A549 (cell line): ENCODE measurements around the gene PPP4R4. TPM values are rescaled to one million over a fixed set of nuclear protein-coding genes. Genes with fewer than 3 reads are reported as not detected.
A peak's percentile ranks its signal among the peaks of the same experiment; 100 is the strongest.

ENCODE experiments used
- ATAC-seq, 2 experiments: fragments of 200-7000 bp in 1 of 2; fragments of >200 bp in 1 of 2; cut with Nextera tagmentation in 1 of 2; cut with Tn5 transposase in 1 of 2; 3 replicates each; pipeline versions ENCODE4 v1.8.0 to v1.9.1; 2018 to 2020; ENCODE audit warnings: mild to moderate bottlenecking in 1 of 2, moderate library complexity in 1 of 2
- CTCF ChIA-PET: fragments of 300-600 bp; sonication (Branson Sonifier 250); formaldehyde crosslinking; extraction: SDS; loops from one replicate; lab custom pipeline; 2021; ENCODE audit warnings: antibody characterized with exemption, inconsistent platforms; lab: Yijun Ruan, JAX
- POLR2A ChIA-PET: fragments of 350-600 bp; formaldehyde crosslinking; extraction: SDS; loops from one replicate; lab custom pipeline; 2021; ENCODE audit warnings: antibody characterized with exemption, inconsistent platforms; lab: Yijun Ruan, JAX
- DNase-seq, 2 experiments: peaks; one replicate each; pipeline versions ENCODE4 v3.0.0 to v3.0.0-alpha.2; 2011 to 2016; ENCODE audit warnings: low read depth in 1 of 2, low spot score in 1 of 2
- FAIRE-seq: peaks from 2 replicates; lab custom pipeline; 2011; peaks lifted over from hg19 to GRCh38; lab: Jason Lieb, UNC
- H3K27ac ChIP-seq, 2 experiments: fragments of >200 bp; sonication (Bioruptor Twin); formaldehyde crosslinking; 3 replicates each; pipeline ENCODE4 v1.5.1; 2016 to 2017
- H3K4me1 ChIP-seq: fragments of >200 bp; sonication (Bioruptor Twin); formaldehyde crosslinking; 3 replicates; pipeline ENCODE4 v1.6.1; 2016
- H3K4me2 ChIP-seq: fragments of >200 bp; sonication (Bioruptor Twin); formaldehyde crosslinking; 3 replicates; pipeline ENCODE4 v1.6.1; 2016
- H3K4me3 ChIP-seq: fragments of >200 bp; sonication (Bioruptor Twin); formaldehyde crosslinking; 3 replicates; pipeline ENCODE4 v1.5.1; 2016
- H3K9me3 ChIP-seq: fragments of >200 bp; sonication (Bioruptor Twin); formaldehyde crosslinking; 3 replicates; pipeline ENCODE4 v1.6.1; 2016
- BHLHE40 ChIP-seq: IDR thresholded peaks from 2 replicates; pipeline ENCODE4 v1.6.1; 2012; ENCODE audit warnings: low read depth, low read length, inconsistent platforms
- CBX2 ChIP-seq: fragments of 200-600 bp; sonication (generic); IDR thresholded peaks from 2 replicates; pipeline ENCODE4 v1.6.1; 2016; ENCODE audit warnings: low read depth, mild to moderate bottlenecking, borderline replicate concordance
- CEBPB ChIP-seq, 2 experiments: fragments of >200 bp in 1 of 2; sonication (Bioruptor Twin) in 1 of 2; formaldehyde crosslinking in 1 of 2; IDR thresholded peaks; 2 replicates each; pipeline ENCODE4 v1.6.1; 2012 to 2016
- CHD4 ChIP-seq: fragments of 200-600 bp; sonication (generic); IDR thresholded peaks from 2 replicates; pipeline ENCODE4 v1.6.1; 2016; ENCODE audit warnings: antibody characterized with exemption, mild to moderate bottlenecking, borderline replicate concordance
- EHF ChIP-seq: fragments of 250-450 bp; sonication (Bioruptor Pico); IDR thresholded peaks from 2 replicates; pipeline ENCODE4 v1.5.0; 2020; ENCODE audit warnings: mild to moderate bottlenecking
- FOSB ChIP-seq: fragments of 250-450 bp; sonication (Bioruptor Pico); IDR thresholded peaks from 2 replicates; pipeline ENCODE4 v1.5.0; 2020; ENCODE audit warnings: mild to moderate bottlenecking, moderate library complexity
- FOXS1 ChIP-seq: fragments of 250-450 bp; sonication (Bioruptor Pico); IDR thresholded peaks from 2 replicates; pipeline ENCODE4 v1.5.0; 2020; ENCODE audit warnings: mild to moderate bottlenecking, moderate library complexity
- HDAC2 ChIP-seq: fragments of 200-600 bp; sonication (generic); IDR thresholded peaks from 2 replicates; pipeline ENCODE4 v1.6.1; 2016
- HEYL ChIP-seq: fragments of 250-450 bp; sonication (Bioruptor Pico); IDR thresholded peaks from 2 replicates; pipeline ENCODE4 v1.8.0; 2021; ENCODE audit warnings: mild to moderate bottlenecking, moderate library complexity
- KDM1A ChIP-seq: fragments of 200-600 bp; sonication (generic); IDR thresholded peaks from 2 replicates; pipeline ENCODE4 v1.6.1; 2016; ENCODE audit warnings: low read depth, mild to moderate bottlenecking
- KDM5A ChIP-seq: fragments of 200-600 bp; sonication (generic); IDR thresholded peaks from 2 replicates; pipeline ENCODE4 v1.6.1; 2016; ENCODE audit warnings: antibody characterized with exemption, mild to moderate bottlenecking
- MYC ChIP-seq: IDR thresholded peaks from 2 replicates; pipeline ENCODE4 v1.6.1; 2012; ENCODE audit warnings: mild to moderate bottlenecking, inconsistent platforms, low read length, improper control_type of control experiment, borderline replicate concordance
- NPAS2 ChIP-seq: fragments of 250-450 bp; sonication (Bioruptor Pico); IDR thresholded peaks from 2 replicates; pipeline ENCODE4 v1.8.0; 2022; ENCODE audit warnings: mild to moderate bottlenecking, moderate library complexity, borderline replicate concordance
- PHF8 ChIP-seq: fragments of 200-600 bp; sonication (generic); IDR thresholded peaks from 2 replicates; pipeline ENCODE4 v1.6.1; 2016; ENCODE audit warnings: low read depth, mild to moderate bottlenecking, antibody characterized with exemption, moderate library complexity, borderline replicate concordance
- POLR2A ChIP-seq: IDR thresholded peaks from 2 replicates; pipeline ENCODE4 v1.6.1; 2012; ENCODE audit warnings: mild to moderate bottlenecking, low read length
- POLR2AphosphoS2 ChIP-seq: conservative IDR thresholded peaks from 2 replicates; pipeline ENCODE4 v1.6.1; 2012; ENCODE audit warnings: low read length, improper control_type of control experiment, inconsistent platforms
- RAD21 ChIP-seq, 2 experiments: fragments of >200 bp in 1 of 2; sonication (Bioruptor Twin) in 1 of 2; formaldehyde crosslinking in 1 of 2; IDR thresholded peaks in 1 of 2; conservative IDR thresholded peaks in 1 of 2; 2 replicates in 1 of 2; 3 replicates in 1 of 2; pipeline ENCODE4 v1.6.1; 2012 to 2018; ENCODE audit warnings: inconsistent platforms in 1 of 2
- RCOR1 ChIP-seq: fragments of 150-350 bp; IDR thresholded peaks from 2 replicates; pipeline ENCODE4 v1.6.1; 2014; ENCODE audit warnings: antibody characterized with exemption, low read length, low read depth
- RFX5 ChIP-seq: fragments of 450-650 bp; IDR thresholded peaks from 2 replicates; pipeline ENCODE4 v1.7.1; 2014; ENCODE audit warnings: antibody characterized with exemption, mild to moderate bottlenecking, moderate library complexity
- SMC3 ChIP-seq: fragments of >200 bp; sonication (Bioruptor Twin); formaldehyde crosslinking; IDR thresholded peaks from 3 replicates; pipeline ENCODE4 v1.6.1; 2018; ENCODE audit warnings: inconsistent platforms
- SREBF2 ChIP-seq: fragments of 450-650 bp; IDR thresholded peaks from 2 replicates; pipeline ENCODE4 v1.6.1; 2014; ENCODE audit warnings: mild to moderate bottlenecking, moderate library complexity
- ZC3H11A ChIP-seq: fragments of 450-650 bp; IDR thresholded peaks from 2 replicates; pipeline ENCODE4 v1.6.1; 2014; ENCODE audit warnings: antibody characterized with exemption, mild to moderate bottlenecking
- ZFP36 ChIP-seq: fragments of 450-650 bp; IDR thresholded peaks from 2 replicates; pipeline ENCODE4 v1.6.1; 2014; ENCODE audit warnings: borderline replicate concordance; ENCODE audit not compliant: partially characterized antibody
- WGBS: methylation state at CpG from one replicate; pipeline ENCODE4 v1.1.6; 2017; ENCODE audit errors: missing lambda C conversion rate; 5-methylcytosine and 5-hydroxymethylcytosine counted together
- polyA plus RNA-seq, 4 experiments: library from polyadenylated mRNA; depleted of rRNA in 3 of 4; stranded (reverse); fragments of >200 nt; fragmentation: RNase III in 1 of 4; extraction: RNeasy Plus Mini Kit Qiagen cat#74134 plus additional on column Dnase treatment in 1 of 4; gene quantifications; 2 replicates in 3 of 4; 3 replicates in 1 of 4; pipeline ENCODE4 v1.2.3, GENCODE V29; 2011 to 2017
- TF ChIP-seq, protein P1 (sequence below): IDR thresholded peaks from 2 replicates; pipeline ENCODE4 v1.6.1; 2012; ENCODE audit warnings: low read depth, borderline replicate concordance
- TF ChIP-seq, protein P2 (sequence below): fragments of >200 bp; sonication (Bioruptor Twin); formaldehyde crosslinking; IDR thresholded peaks from 3 replicates; pipeline ENCODE4 v1.5.1; 2016
- TF ChIP-seq, protein P3 (sequence below): fragments of >200 bp; sonication (Bioruptor Twin); formaldehyde crosslinking; IDR thresholded peaks from 2 replicates; pipeline ENCODE4 v1.6.1; 2016
- TF ChIP-seq, protein P4 (sequence below): IDR thresholded peaks from 2 replicates; pipeline ENCODE4 v1.6.1; 2012
- TF ChIP-seq, protein P5 (sequence below): fragments of 200-600 bp; sonication (generic); IDR thresholded peaks from 2 replicates; pipeline ENCODE4 v1.6.1; 2016; ENCODE audit warnings: antibody characterized with exemption, mild to moderate bottlenecking, moderate library complexity
- TF ChIP-seq, protein P6 (sequence below): fragments of 150-350 bp; IDR thresholded peaks from 2 replicates; pipeline ENCODE4 v1.6.1; 2014; ENCODE audit warnings: low read depth, mild to moderate bottlenecking, low read length
- TF ChIP-seq, protein P7 (sequence below): fragments of >200 bp; sonication (Bioruptor Twin); formaldehyde crosslinking; IDR thresholded peaks from 3 replicates; pipeline ENCODE4 v1.6.1; 2016

The PPP4R4 gene
- polyA plus RNA-seq, 2 of the 4 experiments (the other 2 are of a cell fraction) = 0.12 to 0.25 TPM

DNA sequence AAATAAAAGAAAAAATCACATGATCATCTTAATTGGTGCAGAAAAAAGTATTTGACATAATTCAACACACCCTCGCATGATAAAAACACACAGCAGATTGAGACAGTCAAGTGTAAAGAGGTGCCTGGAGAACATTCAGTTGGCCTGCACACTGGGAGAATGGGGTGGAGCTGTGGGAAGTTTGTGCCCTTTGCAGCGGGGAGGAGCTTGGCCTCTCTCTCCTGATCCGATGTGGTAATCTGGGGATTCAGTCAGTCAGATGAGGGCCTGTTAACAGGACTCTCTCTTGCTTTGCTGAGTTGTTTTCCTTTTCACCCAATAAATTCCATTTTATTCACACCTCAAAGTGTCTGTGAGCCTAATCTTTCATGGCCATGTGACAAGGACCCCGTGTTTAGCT, 143.1 kb downstream of the PPP4R4 start:
- CTCF ChIA-PET = interaction anchor here (0.7 kb wide), 1 partner anchor 938 kb away, joined by 3 read pairs; no protein-coding TSS in a partner anchor
- POLR2A ChIA-PET = no interaction called here
- DNase-seq (no peak), FAIRE-seq (no peak), ATAC-seq (no peak)
- Histone ChIP-seq H3K4me1 (no peaks in the 10 kb centered on the region), H3K4me3 (no peak overlapping the region), H3K9me3 (no peaks in the 10 kb centered on the region), H3K27ac (no peak overlapping the region), H3K4me2 (no peak overlapping the region)
- no peak for TF ChIP-seq FOXS1 (CRISPR knock-in tag)
- no peak for TF ChIP-seq HEYL
- no peak for TF ChIP-seq KDM1A
- TF ChIP-seq, protein P1, sequence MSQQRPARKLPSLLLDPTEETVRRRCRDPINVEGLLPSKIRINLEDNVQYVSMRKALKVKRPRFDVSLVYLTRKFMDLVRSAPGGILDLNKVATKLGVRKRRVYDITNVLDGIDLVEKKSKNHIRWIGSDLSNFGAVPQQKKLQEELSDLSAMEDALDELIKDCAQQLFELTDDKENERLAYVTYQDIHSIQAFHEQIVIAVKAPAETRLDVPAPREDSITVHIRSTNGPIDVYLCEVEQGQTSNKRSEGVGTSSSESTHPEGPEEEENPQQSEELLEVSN = no peak
- no peak for TF ChIP-seq MYC
- TF ChIP-seq, protein P2, sequence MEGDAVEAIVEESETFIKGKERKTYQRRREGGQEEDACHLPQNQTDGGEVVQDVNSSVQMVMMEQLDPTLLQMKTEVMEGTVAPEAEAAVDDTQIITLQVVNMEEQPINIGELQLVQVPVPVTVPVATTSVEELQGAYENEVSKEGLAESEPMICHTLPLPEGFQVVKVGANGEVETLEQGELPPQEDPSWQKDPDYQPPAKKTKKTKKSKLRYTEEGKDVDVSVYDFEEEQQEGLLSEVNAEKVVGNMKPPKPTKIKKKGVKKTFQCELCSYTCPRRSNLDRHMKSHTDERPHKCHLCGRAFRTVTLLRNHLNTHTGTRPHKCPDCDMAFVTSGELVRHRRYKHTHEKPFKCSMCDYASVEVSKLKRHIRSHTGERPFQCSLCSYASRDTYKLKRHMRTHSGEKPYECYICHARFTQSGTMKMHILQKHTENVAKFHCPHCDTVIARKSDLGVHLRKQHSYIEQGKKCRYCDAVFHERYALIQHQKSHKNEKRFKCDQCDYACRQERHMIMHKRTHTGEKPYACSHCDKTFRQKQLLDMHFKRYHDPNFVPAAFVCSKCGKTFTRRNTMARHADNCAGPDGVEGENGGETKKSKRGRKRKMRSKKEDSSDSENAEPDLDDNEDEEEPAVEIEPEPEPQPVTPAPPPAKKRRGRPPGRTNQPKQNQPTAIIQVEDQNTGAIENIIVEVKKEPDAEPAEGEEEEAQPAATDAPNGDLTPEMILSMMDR = no peak
- TF ChIP-seq NPAS2 (CRISPR knock-in tag) = no peak
- no peak for TF ChIP-seq CHD4
- TF ChIP-seq, protein P3, sequence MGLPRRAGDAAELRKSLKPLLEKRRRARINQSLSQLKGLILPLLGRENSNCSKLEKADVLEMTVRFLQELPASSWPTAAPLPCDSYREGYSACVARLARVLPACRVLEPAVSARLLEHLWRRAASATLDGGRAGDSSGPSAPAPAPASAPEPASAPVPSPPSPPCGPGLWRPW = no peak
- TF ChIP-seq EHF = no peak
- no peak for TF ChIP-seq FOSB (CRISPR knock-in tag)
- TF ChIP-seq ZC3H11A = no peak
- TF ChIP-seq SREBF2 = no peak
- TF ChIP-seq SMC3 = no peak
- TF ChIP-seq BHLHE40 = no peak
- TF ChIP-seq, protein P4, sequence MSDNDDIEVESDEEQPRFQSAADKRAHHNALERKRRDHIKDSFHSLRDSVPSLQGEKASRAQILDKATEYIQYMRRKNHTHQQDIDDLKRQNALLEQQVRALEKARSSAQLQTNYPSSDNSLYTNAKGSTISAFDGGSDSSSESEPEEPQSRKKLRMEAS = no peak
- TF ChIP-seq RCOR1 = no peak
- no peak for TF ChIP-seq KDM5A
- no peak for TF ChIP-seq PHF8
- 32% methylated on average over 4 of the region's 4 CpGs for WGBS

DNA sequence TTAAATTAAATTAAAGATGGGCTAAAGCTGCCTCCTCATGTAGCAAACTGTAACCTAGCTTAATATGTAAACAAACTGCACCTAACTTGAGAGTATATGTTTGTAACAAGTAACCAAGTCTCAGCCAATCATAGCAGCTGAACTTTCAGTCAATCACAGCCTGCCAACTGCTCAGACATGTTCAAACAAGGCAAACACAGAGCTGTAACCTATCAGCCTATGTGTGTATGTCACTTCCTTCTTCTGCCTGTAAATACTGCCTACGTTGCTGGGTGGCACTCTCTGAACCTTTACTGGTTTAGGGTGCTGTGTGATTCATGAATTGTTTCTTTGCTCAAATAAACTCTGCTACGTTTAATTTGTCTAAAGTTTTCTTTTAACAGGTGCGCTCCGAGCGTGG, 146.1 kb downstream of the PPP4R4 start:
- H3K9me3 ChIP-seq = no peaks in the 10 kb centered on the region
- no peak overlapping the region for H3K4me2 ChIP-seq
- DNase-seq (peak in 1 of 2 experiments; percentile 62), ATAC-seq (peak; percentile 78 to 79), FAIRE-seq (peak; percentile 63)
- POLR2A ChIA-PET = no interaction called here
- no peak overlapping the region for H3K4me3 ChIP-seq
- CTCF ChIA-PET = interaction anchor here (1.0 to 1.4 kb wide), 3 partner anchors 14 to 309 kb away, joined by 3 read pairs; no protein-coding TSS in a partner anchor
- peaks cover 7% of the 10 kb centered on the region; the same call in 1 of the 3 replicates for H3K4me1 ChIP-seq
- no peak overlapping the region for H3K27ac ChIP-seq
- WGBS = 50% methylated on average over 5 of the region's 5 CpGs
- TF ChIP-seq EHF = no peak
- TF ChIP-seq, protein P5, sequence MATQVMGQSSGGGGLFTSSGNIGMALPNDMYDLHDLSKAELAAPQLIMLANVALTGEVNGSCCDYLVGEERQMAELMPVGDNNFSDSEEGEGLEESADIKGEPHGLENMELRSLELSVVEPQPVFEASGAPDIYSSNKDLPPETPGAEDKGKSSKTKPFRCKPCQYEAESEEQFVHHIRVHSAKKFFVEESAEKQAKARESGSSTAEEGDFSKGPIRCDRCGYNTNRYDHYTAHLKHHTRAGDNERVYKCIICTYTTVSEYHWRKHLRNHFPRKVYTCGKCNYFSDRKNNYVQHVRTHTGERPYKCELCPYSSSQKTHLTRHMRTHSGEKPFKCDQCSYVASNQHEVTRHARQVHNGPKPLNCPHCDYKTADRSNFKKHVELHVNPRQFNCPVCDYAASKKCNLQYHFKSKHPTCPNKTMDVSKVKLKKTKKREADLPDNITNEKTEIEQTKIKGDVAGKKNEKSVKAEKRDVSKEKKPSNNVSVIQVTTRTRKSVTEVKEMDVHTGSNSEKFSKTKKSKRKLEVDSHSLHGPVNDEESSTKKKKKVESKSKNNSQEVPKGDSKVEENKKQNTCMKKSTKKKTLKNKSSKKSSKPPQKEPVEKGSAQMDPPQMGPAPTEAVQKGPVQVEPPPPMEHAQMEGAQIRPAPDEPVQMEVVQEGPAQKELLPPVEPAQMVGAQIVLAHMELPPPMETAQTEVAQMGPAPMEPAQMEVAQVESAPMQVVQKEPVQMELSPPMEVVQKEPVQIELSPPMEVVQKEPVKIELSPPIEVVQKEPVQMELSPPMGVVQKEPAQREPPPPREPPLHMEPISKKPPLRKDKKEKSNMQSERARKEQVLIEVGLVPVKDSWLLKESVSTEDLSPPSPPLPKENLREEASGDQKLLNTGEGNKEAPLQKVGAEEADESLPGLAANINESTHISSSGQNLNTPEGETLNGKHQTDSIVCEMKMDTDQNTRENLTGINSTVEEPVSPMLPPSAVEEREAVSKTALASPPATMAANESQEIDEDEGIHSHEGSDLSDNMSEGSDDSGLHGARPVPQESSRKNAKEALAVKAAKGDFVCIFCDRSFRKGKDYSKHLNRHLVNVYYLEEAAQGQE = no peak
- TF ChIP-seq RFX5 = no peak
- TF ChIP-seq RAD21 (conservative IDR thresholded peaks at IDR 0.05 in 1 of 2, IDR thresholded peaks at IDR 0.05 in 1 of 2) = no peak
- no peak for TF ChIP-seq HDAC2
- TF ChIP-seq, protein P6, sequence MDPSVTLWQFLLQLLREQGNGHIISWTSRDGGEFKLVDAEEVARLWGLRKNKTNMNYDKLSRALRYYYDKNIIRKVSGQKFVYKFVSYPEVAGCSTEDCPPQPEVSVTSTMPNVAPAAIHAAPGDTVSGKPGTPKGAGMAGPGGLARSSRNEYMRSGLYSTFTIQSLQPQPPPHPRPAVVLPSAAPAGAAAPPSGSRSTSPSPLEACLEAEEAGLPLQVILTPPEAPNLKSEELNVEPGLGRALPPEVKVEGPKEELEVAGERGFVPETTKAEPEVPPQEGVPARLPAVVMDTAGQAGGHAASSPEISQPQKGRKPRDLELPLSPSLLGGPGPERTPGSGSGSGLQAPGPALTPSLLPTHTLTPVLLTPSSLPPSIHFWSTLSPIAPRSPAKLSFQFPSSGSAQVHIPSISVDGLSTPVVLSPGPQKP = no peak
- TF ChIP-seq POLR2A = no peak
- TF ChIP-seq, protein P7, sequence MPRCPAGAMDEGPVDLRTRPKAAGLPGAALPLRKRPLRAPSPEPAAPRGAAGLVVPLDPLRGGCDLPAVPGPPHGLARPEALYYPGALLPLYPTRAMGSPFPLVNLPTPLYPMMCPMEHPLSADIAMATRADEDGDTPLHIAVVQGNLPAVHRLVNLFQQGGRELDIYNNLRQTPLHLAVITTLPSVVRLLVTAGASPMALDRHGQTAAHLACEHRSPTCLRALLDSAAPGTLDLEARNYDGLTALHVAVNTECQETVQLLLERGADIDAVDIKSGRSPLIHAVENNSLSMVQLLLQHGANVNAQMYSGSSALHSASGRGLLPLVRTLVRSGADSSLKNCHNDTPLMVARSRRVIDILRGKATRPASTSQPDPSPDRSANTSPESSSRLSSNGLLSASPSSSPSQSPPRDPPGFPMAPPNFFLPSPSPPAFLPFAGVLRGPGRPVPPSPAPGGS = no peak
- TF ChIP-seq FOSB (CRISPR knock-in tag) = no peak
- no peak for TF ChIP-seq NPAS2 (CRISPR knock-in tag)
- no peak for TF ChIP-seq POLR2AphosphoS2
- TF ChIP-seq PHF8 = no peak
- TF ChIP-seq ZFP36 = no peak
- TF ChIP-seq CBX2 = no peak
- TF ChIP-seq CEBPB (IDR thresholded peaks at IDR 0.05) = no peak
